ENCODE measurements around the gene MYOCD. TPM values are rescaled to one million over a fixed set of nuclear protein-coding genes. Genes with fewer than 3 reads are reported as not detected.

The MYOCD gene
- total RNA-seq, 1 experiment from 2014 or later, result not detected

DNA sequence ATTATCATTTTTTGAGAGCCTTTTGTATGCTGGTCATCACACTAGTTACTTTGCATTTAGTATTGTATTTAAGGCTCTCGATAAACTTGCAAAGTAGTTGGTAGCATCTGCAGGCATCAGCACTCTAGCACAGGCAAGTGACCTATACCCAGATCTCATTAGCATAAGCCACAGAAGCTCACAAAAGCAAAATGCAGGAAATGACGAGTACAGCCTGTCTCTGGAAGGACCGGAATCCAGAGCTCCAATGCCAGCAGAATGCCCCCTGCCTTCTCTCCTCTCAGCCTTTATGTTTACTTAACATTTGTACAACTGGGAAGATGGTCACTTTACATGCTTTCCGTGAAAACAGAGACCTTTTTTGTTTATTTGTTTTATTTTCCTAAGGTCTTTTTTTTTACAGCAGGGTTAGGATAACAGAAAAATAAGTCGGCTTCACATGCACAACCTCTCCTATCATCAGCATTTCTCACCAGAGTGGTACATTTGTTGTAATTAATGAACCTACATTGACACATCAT is 45.4 kb upstream of the MYOCD start:
- H3K9me3 ChIP-seq (ENCODE audit: control insufficient read depth, insufficient read depth, low read depth, low read length), result no peaks in the 10 kb centered on the region
- ATAC-seq (no peak), DNase-seq (ENCODE audit: low read depth, low spot score) (no peak)
- TF ChIP-seq REST (IDR thresholded peaks at IDR 0.05; ENCODE audit: insufficient read depth in 1 of 2, low read depth in 2 of 2, low read length in 1 of 2), result no peak
- TF ChIP-seq POLR2AphosphoS5 (IDR thresholded peaks at IDR 0.05; ENCODE audit: low read depth, low read length), result no peak
- TF ChIP-seq TCF7L2 (IDR thresholded peaks at IDR 0.05; ENCODE audit: low read depth, low read length), result no peak
- TF ChIP-seq, protein P1, sequence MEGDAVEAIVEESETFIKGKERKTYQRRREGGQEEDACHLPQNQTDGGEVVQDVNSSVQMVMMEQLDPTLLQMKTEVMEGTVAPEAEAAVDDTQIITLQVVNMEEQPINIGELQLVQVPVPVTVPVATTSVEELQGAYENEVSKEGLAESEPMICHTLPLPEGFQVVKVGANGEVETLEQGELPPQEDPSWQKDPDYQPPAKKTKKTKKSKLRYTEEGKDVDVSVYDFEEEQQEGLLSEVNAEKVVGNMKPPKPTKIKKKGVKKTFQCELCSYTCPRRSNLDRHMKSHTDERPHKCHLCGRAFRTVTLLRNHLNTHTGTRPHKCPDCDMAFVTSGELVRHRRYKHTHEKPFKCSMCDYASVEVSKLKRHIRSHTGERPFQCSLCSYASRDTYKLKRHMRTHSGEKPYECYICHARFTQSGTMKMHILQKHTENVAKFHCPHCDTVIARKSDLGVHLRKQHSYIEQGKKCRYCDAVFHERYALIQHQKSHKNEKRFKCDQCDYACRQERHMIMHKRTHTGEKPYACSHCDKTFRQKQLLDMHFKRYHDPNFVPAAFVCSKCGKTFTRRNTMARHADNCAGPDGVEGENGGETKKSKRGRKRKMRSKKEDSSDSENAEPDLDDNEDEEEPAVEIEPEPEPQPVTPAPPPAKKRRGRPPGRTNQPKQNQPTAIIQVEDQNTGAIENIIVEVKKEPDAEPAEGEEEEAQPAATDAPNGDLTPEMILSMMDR (IDR thresholded peaks at IDR 0.05), result no peak
- no peak for TF ChIP-seq SIN3A (IDR thresholded peaks at IDR 0.05; ENCODE audit: borderline replicate concordance, insufficient read depth, low read depth, low read length)
- H3K36me3 ChIP-seq (ENCODE audit: control insufficient read depth, insufficient read depth, low read length), result no peaks in the 10 kb centered on the region
- no TSS peak for BruUV-seq (replicated peaks)
- no peaks in the 10 kb centered on the region for H3K4me1 ChIP-seq (ENCODE audit: control insufficient read depth, insufficient read depth, low read length)
- no peak overlapping the region for H3K4me3 ChIP-seq (ENCODE audit: low read depth in 2 of 2, low read length in 2 of 2)
- ChIA-PET CTCF (no interaction called here), POLR2A (no interaction called here)
- in situ Hi-C loops (cut with HindIII; ENCODE audit: low pct_unique_long_range_greater_than_20kb, low sequenced_read_pairs) (no loop called here), intact Hi-C loops (cut with micrococcal nuclease; ENCODE audit: unreplicated experiment) (no loop called here)
- H3K27me3 ChIP-seq (ENCODE audit: control insufficient read depth, insufficient read depth, low read length), result no peaks in the 10 kb centered on the region
- no peak overlapping the region for H3K27ac ChIP-seq (ENCODE audit: low read length)

DNA sequence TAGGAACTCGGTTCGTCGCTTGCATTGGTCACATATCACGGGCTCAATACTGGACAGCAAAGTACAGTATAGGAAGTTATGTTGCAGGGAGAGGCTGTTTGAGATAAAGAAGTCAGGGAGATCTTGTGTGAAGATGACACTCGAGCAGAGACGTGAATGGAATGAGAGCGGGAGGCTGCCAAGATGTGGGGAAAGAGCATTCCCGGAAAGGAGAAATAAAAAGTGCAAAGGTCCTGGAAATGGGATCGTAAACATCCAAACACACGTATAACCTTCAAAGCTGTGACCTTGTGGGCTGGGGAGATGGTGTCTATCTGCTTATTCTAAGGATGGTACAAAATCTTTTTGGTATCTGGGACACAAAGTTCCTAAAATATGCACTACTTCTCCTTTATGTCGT is 43.0 kb upstream of the MYOCD start:
- Histone ChIP-seq H3K4me3 (ENCODE audit: low read depth in 2 of 2, low read length in 2 of 2) (no peak overlapping the region), H3K4me1 (ENCODE audit: control insufficient read depth, insufficient read depth, low read length) (no peaks in the 10 kb centered on the region), H3K9me3 (ENCODE audit: control insufficient read depth, insufficient read depth, low read depth, low read length) (no peaks in the 10 kb centered on the region), H3K27ac (ENCODE audit: low read length) (no peak overlapping the region), H3K27me3 (ENCODE audit: control insufficient read depth, insufficient read depth, low read length) (no peaks in the 10 kb centered on the region), H3K36me3 (ENCODE audit: control insufficient read depth, insufficient read depth, low read length) (no peaks in the 10 kb centered on the region)
- TF ChIP-seq REST (IDR thresholded peaks at IDR 0.05; ENCODE audit: insufficient read depth in 1 of 2, low read depth in 2 of 2, low read length in 1 of 2) (no peak), TCF7L2 (IDR thresholded peaks at IDR 0.05; ENCODE audit: low read depth, low read length) (no peak), SIN3A (IDR thresholded peaks at IDR 0.05; ENCODE audit: borderline replicate concordance, insufficient read depth, low read depth, low read length) (no peak), POLR2AphosphoS5 (IDR thresholded peaks at IDR 0.05; ENCODE audit: low read depth, low read length) (no peak)
- TF ChIP-seq, protein P1 (IDR thresholded peaks at IDR 0.05), result no peak
- ChIA-PET CTCF (no interaction called here), POLR2A (no interaction called here)
- intact Hi-C loops (cut with micrococcal nuclease; ENCODE audit: unreplicated experiment) (no loop called here), in situ Hi-C loops (cut with HindIII; ENCODE audit: low pct_unique_long_range_greater_than_20kb, low sequenced_read_pairs) (no loop called here)
- BruUV-seq (replicated peaks), result no TSS peak
- ATAC-seq (no peak), DNase-seq (ENCODE audit: low read depth, low spot score) (no peak)

All from Panc1 (cell line).